ENCODE results near the gene RPS17. TPM values are rescaled to one million over a fixed set of nuclear protein-coding genes. Genes with fewer than 3 reads are reported as not detected.

RPS17 gene
- total RNA-seq, 1 experiment from 2014 or later = 1,992 TPM

- peak overlapping the region; percentile 79 for H3K4me3 ChIP-seq (ENCODE audit: low read depth, low read length)
- Mint-ChIP-seq H3K4me1 (ENCODE audit: low read depth, unreplicated experiment) (peaks cover 10% of the 10 kb centered on the region), H3K4me3 (ENCODE audit: unreplicated experiment) (peak overlapping the region; percentile 81), H3K9me3 (ENCODE audit: unreplicated experiment) (no peaks in the 10 kb centered on the region), H3K27ac (ENCODE audit: unreplicated experiment) (peak overlapping the region; percentile 88), H3K36me3 (ENCODE audit: insufficient read depth, unreplicated experiment) (peaks cover 68% of the 10 kb centered on the region), H3K27me3 (ENCODE audit: insufficient read depth, unreplicated experiment) (no peaks in the 10 kb centered on the region)
- H3K27me3 ChIP-seq (replicated peaks; ENCODE audit: control insufficient read depth, insufficient read depth, low read length) = no peaks in the 10 kb centered on the region
- peaks cover 12% of the 10 kb centered on the region for H3K4me1 ChIP-seq
- ChIA-PET CTCF (interaction anchor here (0.7 to 1.7 kb wide), 5 partner anchors 9 to 171 kb away, joined by 3 to 15 read pairs (median 4); no protein-coding TSS in a partner anchor), POLR2A (interaction anchor here (1.0 to 2.1 kb wide), 3 partner anchors 27 to 211 kb away, joined by 3 to 13 read pairs (median 5); no protein-coding TSS in a partner anchor)
- intact Hi-C loops (cut with micrococcal nuclease; ENCODE audit: unreplicated experiment) = loop anchor here (1.0 to 2.0 kb wide), 2 partner anchors 27 to 461 kb away; no protein-coding TSS in a partner anchor
- TF ChIP-seq CTCF (IDR thresholded peaks at IDR 0.05; ENCODE audit: insufficient read depth in 1 of 2, low read depth in 1 of 2, low read length in 1 of 2, severe bottlenecking in 1 of 2, unreplicated experiment in 1 of 2) = no peak
- no peaks in the 10 kb centered on the region for H3K9me3 ChIP-seq
- peaks cover 11% of the 10 kb centered on the region for H3K36me3 ChIP-seq (ENCODE audit: control insufficient read depth, insufficient read depth, low read length)
- DNase-seq = no peak
- BruUV-seq (replicated peaks) = no TSS peak
Measured at GRCh38 chr15:82539691-82540054, 584 bp downstream of the RPS17 start.

- TF ChIP-seq CTCF (IDR thresholded peaks at IDR 0.05; ENCODE audit: insufficient read depth in 1 of 2, low read depth in 1 of 2, low read length in 1 of 2, severe bottlenecking in 1 of 2, unreplicated experiment in 1 of 2) = no peak
- Histone ChIP-seq H3K4me3 (ENCODE audit: low read depth, low read length) (peak overlapping the region; percentile 79), H3K4me1 (peaks cover 12% of the 10 kb centered on the region), H3K36me3 (ENCODE audit: control insufficient read depth, insufficient read depth, low read length) (peaks cover 11% of the 10 kb centered on the region), H3K9me3 (no peaks in the 10 kb centered on the region), H3K27me3 (replicated peaks; ENCODE audit: control insufficient read depth, insufficient read depth, low read length) (no peaks in the 10 kb centered on the region)
- Mint-ChIP-seq H3K4me1 (ENCODE audit: low read depth, unreplicated experiment) (peaks cover 10% of the 10 kb centered on the region), H3K9me3 (ENCODE audit: unreplicated experiment) (no peaks in the 10 kb centered on the region), H3K27ac (ENCODE audit: unreplicated experiment) (peak overlapping the region; percentile 88), H3K27me3 (ENCODE audit: insufficient read depth, unreplicated experiment) (no peaks in the 10 kb centered on the region), H3K4me3 (ENCODE audit: unreplicated experiment) (peak overlapping the region; percentile 81), H3K36me3 (ENCODE audit: insufficient read depth, unreplicated experiment) (peaks cover 73% of the 10 kb centered on the region)
- intact Hi-C loops (cut with micrococcal nuclease; ENCODE audit: unreplicated experiment) = no loop called here
- CTCF ChIA-PET = interaction anchor here (0.7 to 1.7 kb wide), 3 partner anchors 9 to 28 kb away, joined by 3 to 5 read pairs (median 4); no protein-coding TSS in a partner anchor
- no peak for DNase-seq
- TSS peak; percentile 49 for BruUV-seq (replicated peaks)
- POLR2A ChIA-PET = no interaction called here
Measured at GRCh38 chr15:82538961-82539690, 1.1 kb downstream of the RPS17 start.

GRCh38 chr15:82537351-82537908 is 2.8 kb downstream of the RPS17 start:
- no peak for TF ChIP-seq CTCF (IDR thresholded peaks at IDR 0.05; ENCODE audit: insufficient read depth in 1 of 2, low read depth in 1 of 2, low read length in 1 of 2, severe bottlenecking in 1 of 2, unreplicated experiment in 1 of 2)
- ChIA-PET CTCF (no interaction called here), POLR2A (no interaction called here)
- H3K4me3 ChIP-seq (ENCODE audit: low read depth, low read length) = no peak overlapping the region
- Mint-ChIP-seq H3K4me1 (ENCODE audit: low read depth, unreplicated experiment) (peaks cover 10% of the 10 kb centered on the region), H3K27me3 (ENCODE audit: insufficient read depth, unreplicated experiment) (no peaks in the 10 kb centered on the region), H3K4me3 (ENCODE audit: unreplicated experiment) (peak overlapping the region; percentile 47), H3K9me3 (ENCODE audit: unreplicated experiment) (no peaks in the 10 kb centered on the region), H3K36me3 (ENCODE audit: insufficient read depth, unreplicated experiment) (peaks cover 87% of the 10 kb centered on the region), H3K27ac (ENCODE audit: unreplicated experiment) (peak overlapping the region; percentile 35)
- peaks cover 11% of the 10 kb centered on the region for H3K36me3 ChIP-seq (ENCODE audit: control insufficient read depth, insufficient read depth, low read length)
- H3K27me3 ChIP-seq (replicated peaks; ENCODE audit: control insufficient read depth, insufficient read depth, low read length) = no peaks in the 10 kb centered on the region
- no peak for DNase-seq
- no peaks in the 10 kb centered on the region for H3K9me3 ChIP-seq
- H3K4me1 ChIP-seq = peaks cover 12% of the 10 kb centered on the region
- BruUV-seq (replicated peaks) = no TSS peak
- intact Hi-C loops (cut with micrococcal nuclease; ENCODE audit: unreplicated experiment) = no loop called here
